ENCODE results near the gene PDE2A.

PDE2A gene

GRCh38 chr11:72646472-72646871 is 27.8 kb downstream of the PDE2A start:
- H2AFZ ChIP-seq (ENCODE audit: low read depth, low read length), result no peak overlapping the region
- DNase-seq, result no peak
- H3K4me1 ChIP-seq (ENCODE audit: insufficient read depth, low read length), result peaks cover 8% of the 10 kb centered on the region
- no peaks in the 10 kb centered on the region for H3K36me3 ChIP-seq (ENCODE audit: insufficient read depth, low read length)
- H4K20me1 ChIP-seq (ENCODE audit: insufficient read depth, low read length), result no peaks in the 10 kb centered on the region; the same call in 1 of the 2 replicates
- no peak overlapping the region for H3K4me3 ChIP-seq (ENCODE audit: low read depth in 1 of 2, low read length in 2 of 2)
- no peaks in the 10 kb centered on the region for H3K27me3 ChIP-seq (ENCODE audit: insufficient read depth, low read length, poor library complexity)
- no peaks in the 10 kb centered on the region for H3K79me2 ChIP-seq (ENCODE audit: insufficient read depth, low read length)
- ATAC-seq (ENCODE audit: insufficient read depth, low read depth), result no peak
- H3K9ac ChIP-seq (ENCODE audit: low read depth, low read length), result no peak overlapping the region
- H3K4me2 ChIP-seq (ENCODE audit: insufficient read depth, low read length), result no peak overlapping the region
- H3K27ac ChIP-seq (ENCODE audit: low read length), result no peak overlapping the region
- H3K9me3 ChIP-seq (ENCODE audit: insufficient read depth, low read length, severe bottlenecking), result no peaks in the 10 kb centered on the region
- TF ChIP-seq, protein P1, sequence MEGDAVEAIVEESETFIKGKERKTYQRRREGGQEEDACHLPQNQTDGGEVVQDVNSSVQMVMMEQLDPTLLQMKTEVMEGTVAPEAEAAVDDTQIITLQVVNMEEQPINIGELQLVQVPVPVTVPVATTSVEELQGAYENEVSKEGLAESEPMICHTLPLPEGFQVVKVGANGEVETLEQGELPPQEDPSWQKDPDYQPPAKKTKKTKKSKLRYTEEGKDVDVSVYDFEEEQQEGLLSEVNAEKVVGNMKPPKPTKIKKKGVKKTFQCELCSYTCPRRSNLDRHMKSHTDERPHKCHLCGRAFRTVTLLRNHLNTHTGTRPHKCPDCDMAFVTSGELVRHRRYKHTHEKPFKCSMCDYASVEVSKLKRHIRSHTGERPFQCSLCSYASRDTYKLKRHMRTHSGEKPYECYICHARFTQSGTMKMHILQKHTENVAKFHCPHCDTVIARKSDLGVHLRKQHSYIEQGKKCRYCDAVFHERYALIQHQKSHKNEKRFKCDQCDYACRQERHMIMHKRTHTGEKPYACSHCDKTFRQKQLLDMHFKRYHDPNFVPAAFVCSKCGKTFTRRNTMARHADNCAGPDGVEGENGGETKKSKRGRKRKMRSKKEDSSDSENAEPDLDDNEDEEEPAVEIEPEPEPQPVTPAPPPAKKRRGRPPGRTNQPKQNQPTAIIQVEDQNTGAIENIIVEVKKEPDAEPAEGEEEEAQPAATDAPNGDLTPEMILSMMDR (IDR thresholded peaks at IDR 0.05; ENCODE audit: borderline replicate concordance, extremely low read depth, low read length, poor library complexity, severe bottlenecking), result no peak
- TF ChIP-seq EZH2 (IDR thresholded peaks at IDR 0.05; ENCODE audit: borderline replicate concordance, low read depth, low read length, severe bottlenecking), result no peak

DNA sequence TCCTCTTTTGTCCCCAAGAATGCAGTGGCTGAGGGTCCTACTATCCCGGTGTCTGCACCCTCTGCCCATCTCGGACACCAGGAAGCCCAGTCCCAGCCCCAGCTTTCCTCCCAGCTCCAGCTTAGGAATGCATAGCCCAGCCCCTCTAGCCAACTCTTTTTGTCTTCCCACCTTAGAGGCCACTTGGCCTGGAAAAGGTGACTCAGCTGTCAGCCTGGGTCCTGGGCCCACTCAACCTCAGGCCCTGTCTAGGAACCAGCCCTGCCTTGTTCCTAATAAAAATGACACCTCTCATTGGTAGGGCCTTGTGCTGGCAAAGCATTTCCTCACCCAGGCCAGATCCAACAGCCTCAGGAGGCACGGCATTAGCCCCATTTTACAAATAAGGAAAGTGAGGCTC is 28.2 kb downstream of the PDE2A start:
- Histone ChIP-seq H3K9ac (ENCODE audit: low read depth, low read length) (no peak overlapping the region), H3K4me1 (ENCODE audit: insufficient read depth, low read length) (peaks cover 8% of the 10 kb centered on the region), H3K36me3 (ENCODE audit: insufficient read depth, low read length) (no peaks in the 10 kb centered on the region), H3K4me3 (ENCODE audit: low read depth in 1 of 2, low read length in 2 of 2) (no peak overlapping the region), H3K9me3 (ENCODE audit: insufficient read depth, low read length, severe bottlenecking) (no peaks in the 10 kb centered on the region), H4K20me1 (ENCODE audit: insufficient read depth, low read length) (no peaks in the 10 kb centered on the region; the same call in none of the 2 replicates), H3K4me2 (ENCODE audit: insufficient read depth, low read length) (no peak overlapping the region), H3K27ac (ENCODE audit: low read length) (no peak overlapping the region), H3K79me2 (ENCODE audit: insufficient read depth, low read length) (no peaks in the 10 kb centered on the region), H2AFZ (ENCODE audit: low read depth, low read length) (no peak overlapping the region), H3K27me3 (ENCODE audit: insufficient read depth, low read length, poor library complexity) (no peaks in the 10 kb centered on the region)
- TF ChIP-seq, protein P1 (IDR thresholded peaks at IDR 0.05; ENCODE audit: borderline replicate concordance, extremely low read depth, low read length, poor library complexity, severe bottlenecking), result no peak
- TF ChIP-seq EZH2 (IDR thresholded peaks at IDR 0.05; ENCODE audit: borderline replicate concordance, low read depth, low read length, severe bottlenecking), result no peak
- DNase-seq (no peak), ATAC-seq (ENCODE audit: insufficient read depth, low read depth) (no peak)

DNA sequence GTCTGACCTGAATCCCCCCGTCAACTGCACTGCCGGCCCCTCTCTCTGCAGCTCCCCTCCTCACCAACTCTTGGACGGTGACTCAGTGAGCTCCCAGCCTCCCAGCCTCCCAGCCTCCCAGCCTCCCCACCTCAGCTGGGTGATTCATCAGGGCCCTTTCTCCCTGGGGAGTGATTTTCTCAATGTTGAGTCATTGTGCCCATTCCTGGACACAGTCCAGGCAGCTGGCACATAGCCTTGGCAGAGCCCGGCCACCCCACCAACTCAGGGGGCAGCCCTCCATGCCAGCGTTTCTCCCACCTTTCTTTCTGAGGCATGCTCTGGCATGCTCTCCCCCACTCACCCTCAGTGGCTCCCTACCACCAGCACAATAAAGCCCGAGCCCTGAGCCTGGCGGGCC is 30.7 kb downstream of the PDE2A start:
- Histone ChIP-seq H4K20me1 (ENCODE audit: insufficient read depth, low read length) (no peaks in the 10 kb centered on the region; the same call in none of the 2 replicates), H3K79me2 (ENCODE audit: insufficient read depth, low read length) (no peaks in the 10 kb centered on the region), H3K4me3 (ENCODE audit: low read depth in 1 of 2, low read length in 2 of 2) (no peak overlapping the region; a peak in 1 of 4 replicates), H3K4me1 (ENCODE audit: insufficient read depth, low read length) (peaks cover 8% of the 10 kb centered on the region), H3K27me3 (ENCODE audit: insufficient read depth, low read length, poor library complexity) (no peaks in the 10 kb centered on the region), H3K27ac (ENCODE audit: low read length) (no peak overlapping the region), H3K9ac (ENCODE audit: low read depth, low read length) (no peak overlapping the region), H3K4me2 (ENCODE audit: insufficient read depth, low read length) (peak overlapping the region; percentile 76; the same call in 1 of the 2 replicates), H3K9me3 (ENCODE audit: insufficient read depth, low read length, severe bottlenecking) (no peaks in the 10 kb centered on the region), H2AFZ (ENCODE audit: low read depth, low read length) (no peak overlapping the region), H3K36me3 (ENCODE audit: insufficient read depth, low read length) (no peaks in the 10 kb centered on the region)
- ATAC-seq (ENCODE audit: insufficient read depth, low read depth) (peak; percentile 15; the same call in 1 of the 3 replicates), DNase-seq (no peak)
- TF ChIP-seq, protein P1 (IDR thresholded peaks at IDR 0.05; ENCODE audit: borderline replicate concordance, extremely low read depth, low read length, poor library complexity, severe bottlenecking), result peak; percentile 2
- no peak for TF ChIP-seq EZH2 (IDR thresholded peaks at IDR 0.05; ENCODE audit: borderline replicate concordance, low read depth, low read length, severe bottlenecking)
